HEK293 (cell line): ENCODE data around the gene MRPL55.

Experiments used
- CTCF ChIA-PET: fragments of 350-600 bp; formaldehyde crosslinking; extraction: SDS; loops from one replicate; lab custom pipeline; 2021; ENCODE audit warnings: antibody characterized with exemption; lab: Yijun Ruan, JAX
- POLR2A ChIA-PET: fragments of 300-600 bp; formaldehyde crosslinking; extraction: SDS; loops from one replicate; lab custom pipeline; 2020; ENCODE audit warnings: antibody characterized with exemption, inconsistent platforms; lab: Yijun Ruan, JAX
- H3K27ac ChIP-seq: fragments of 200-500 bp; sonication (Bioruptor generic); 2 replicates; pipeline ENCODE4 v1.5.1; 2014; ENCODE audit warnings: low read depth, low read length, control low read depth, inconsistent platforms; ENCODE audit errors: extremely low read depth
- H3K36me3 ChIP-seq, 2 experiments: fragments of 200-500 bp in 1 of 2; sonication (Bioruptor generic) in 1 of 2; 1 replicate in 1 of 2; 2 replicates in 1 of 2; pipeline ENCODE4 v1.5.1; 2014 to 2017; ENCODE audit warnings: inconsistent platforms in 2 of 2, low read length in 2 of 2; ENCODE audit not compliant: control insufficient read depth in 2 of 2, insufficient read depth in 1 of 2
- H3K4me1 ChIP-seq: fragments of 200-500 bp; sonication (Bioruptor generic); 2 replicates; pipeline ENCODE4 v1.5.1; 2014; ENCODE audit warnings: mild to moderate bottlenecking, low read length, inconsistent platforms; ENCODE audit not compliant: control insufficient read depth, insufficient read depth
- H3K4me3 ChIP-seq: 2 replicates; pipeline ENCODE4 v1.5.1; 2011; ENCODE audit warnings: low read depth, mild to moderate bottlenecking, control low read depth, low read length, moderate library complexity
- H3K9me3 ChIP-seq: fragments of 200-500 bp; sonication (Bioruptor generic); 2 replicates; pipeline ENCODE4 v1.5.1; 2014; ENCODE audit warnings: low read depth, low read length, inconsistent platforms; ENCODE audit not compliant: control insufficient read depth, insufficient read depth
- GLIS2 ChIP-seq: fragments of 450-650 bp; formaldehyde crosslinking; IDR thresholded peaks from 2 replicates; pipeline ENCODE4 v1.5.1; 2016; ENCODE audit warnings: missing biosample characterization, missing genetic modification characterization
- RBAK ChIP-seq: fragments of 450-650 bp; formaldehyde crosslinking; IDR thresholded peaks from 2 replicates; pipeline ENCODE4 v1.5.1; 2016; ENCODE audit warnings: missing biosample characterization, missing genetic modification characterization
- ZEB2 ChIP-seq: fragments of 450-650 bp; formaldehyde crosslinking; IDR thresholded peaks from 2 replicates; pipeline ENCODE4 v1.5.1; 2016; ENCODE audit warnings: missing biosample characterization, missing genetic modification characterization
- ZFP41 ChIP-seq: fragments of 450-650 bp; formaldehyde crosslinking; IDR thresholded peaks from 2 replicates; pipeline ENCODE4 v1.5.1; 2016; ENCODE audit warnings: missing biosample characterization, missing genetic modification characterization, borderline replicate concordance
- ZNF169 ChIP-seq: fragments of 450-650 bp; formaldehyde crosslinking; IDR thresholded peaks from 2 replicates; pipeline ENCODE4 v1.5.1; 2016; ENCODE audit warnings: missing biosample characterization, missing genetic modification characterization
- ZNF223 ChIP-seq: fragments of 450-650 bp; formaldehyde crosslinking; IDR thresholded peaks from 2 replicates; pipeline ENCODE4 v1.5.1; 2016; ENCODE audit warnings: missing biosample characterization, missing genetic modification characterization
- ZNF623 ChIP-seq: fragments of 450-650 bp; formaldehyde crosslinking; IDR thresholded peaks from 2 replicates; pipeline ENCODE4 v1.5.1; 2016; ENCODE audit warnings: missing biosample characterization, missing genetic modification characterization
- ZNF785 ChIP-seq: fragments of 450-650 bp; formaldehyde crosslinking; IDR thresholded peaks from 2 replicates; pipeline ENCODE4 v1.5.1; 2016; ENCODE audit warnings: missing biosample characterization, missing genetic modification characterization
- TF ChIP-seq, protein P1 (sequence below): fragments of 450-650 bp; formaldehyde crosslinking; IDR thresholded peaks from 2 replicates; pipeline ENCODE4 v1.5.1; 2016; ENCODE audit warnings: missing biosample characterization, missing genetic modification characterization
- TF ChIP-seq, protein P2 (sequence below): fragments of 450-650 bp; formaldehyde crosslinking; IDR thresholded peaks from 2 replicates; pipeline ENCODE4; 2016; ENCODE audit warnings: missing biosample characterization, missing genetic modification characterization
- TF ChIP-seq, protein P3 (sequence below): fragments of 450-650 bp; formaldehyde crosslinking; IDR thresholded peaks from 2 replicates; pipeline ENCODE4 v1.5.1; 2016; ENCODE audit warnings: missing biosample characterization, missing genetic modification characterization
- TF ChIP-seq, protein P4 (sequence below): fragments of 450-650 bp; formaldehyde crosslinking; IDR thresholded peaks from 2 replicates; pipeline ENCODE4 v1.5.1; 2016; ENCODE audit warnings: missing biosample characterization, missing genetic modification characterization
- TF ChIP-seq, protein P5 (sequence below): fragments of 450-650 bp; formaldehyde crosslinking; IDR thresholded peaks from 2 replicates; pipeline ENCODE4 v1.5.1; 2016; ENCODE audit warnings: missing biosample characterization, missing genetic modification characterization
- TF ChIP-seq, protein P6 (sequence below): fragments of 450-650 bp; formaldehyde crosslinking; IDR thresholded peaks from 2 replicates; pipeline ENCODE4 v1.5.1; 2016; ENCODE audit warnings: missing biosample characterization, missing genetic modification characterization, low read depth

MRPL55 gene

DNA sequence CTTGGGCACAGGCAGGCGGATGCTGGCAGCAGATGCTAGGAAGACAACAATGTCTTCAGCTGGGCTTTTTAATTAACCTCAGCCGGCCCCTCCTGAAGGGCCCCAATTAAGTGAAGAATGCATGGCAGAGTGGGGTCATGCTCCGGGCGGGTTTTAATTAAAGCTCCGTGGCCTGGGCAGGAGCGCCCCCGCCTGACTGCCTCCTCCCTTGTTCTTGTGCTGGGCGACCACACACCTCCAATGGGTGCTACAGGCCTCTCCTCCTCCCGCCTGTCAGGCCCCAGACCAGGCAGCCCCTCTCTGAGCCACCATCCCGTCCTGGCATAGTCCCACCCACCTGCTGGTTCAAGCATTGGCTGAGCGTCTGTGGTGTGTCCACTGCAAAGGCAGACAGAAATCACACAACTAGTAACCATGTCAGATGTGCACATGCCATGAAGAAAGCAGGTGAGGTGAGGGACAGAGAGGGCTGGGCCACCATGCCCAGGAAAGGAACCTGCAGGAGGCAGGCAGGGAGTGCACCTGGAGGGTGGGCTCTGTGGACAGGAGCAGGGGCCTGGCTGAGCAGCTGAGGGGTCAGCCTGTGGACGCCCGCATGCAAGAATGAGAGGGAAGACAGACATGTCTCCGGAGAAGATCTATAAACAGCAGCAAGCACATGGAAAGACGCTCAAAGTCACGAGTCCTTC lies 35.1 kb downstream of the MRPL55 start:
- H3K36me3 ChIP-seq, result no peaks in the 10 kb centered on the region
- H3K27ac ChIP-seq, result no peak overlapping the region
- CTCF ChIA-PET, result interaction anchor here (0.6 to 2.4 kb wide), 3 partner anchors 70 to 338 kb away, joined by 3 to 27 read pairs (median 16); no protein-coding TSS in a partner anchor
- POLR2A ChIA-PET, result interaction anchor here (0.8 to 1.0 kb wide), 2 partner anchors 8 to 11 kb away, joined by 3 to 4 read pairs; partner anchors contain the start of gene ARF1
- TF ChIP-seq, protein P1, sequence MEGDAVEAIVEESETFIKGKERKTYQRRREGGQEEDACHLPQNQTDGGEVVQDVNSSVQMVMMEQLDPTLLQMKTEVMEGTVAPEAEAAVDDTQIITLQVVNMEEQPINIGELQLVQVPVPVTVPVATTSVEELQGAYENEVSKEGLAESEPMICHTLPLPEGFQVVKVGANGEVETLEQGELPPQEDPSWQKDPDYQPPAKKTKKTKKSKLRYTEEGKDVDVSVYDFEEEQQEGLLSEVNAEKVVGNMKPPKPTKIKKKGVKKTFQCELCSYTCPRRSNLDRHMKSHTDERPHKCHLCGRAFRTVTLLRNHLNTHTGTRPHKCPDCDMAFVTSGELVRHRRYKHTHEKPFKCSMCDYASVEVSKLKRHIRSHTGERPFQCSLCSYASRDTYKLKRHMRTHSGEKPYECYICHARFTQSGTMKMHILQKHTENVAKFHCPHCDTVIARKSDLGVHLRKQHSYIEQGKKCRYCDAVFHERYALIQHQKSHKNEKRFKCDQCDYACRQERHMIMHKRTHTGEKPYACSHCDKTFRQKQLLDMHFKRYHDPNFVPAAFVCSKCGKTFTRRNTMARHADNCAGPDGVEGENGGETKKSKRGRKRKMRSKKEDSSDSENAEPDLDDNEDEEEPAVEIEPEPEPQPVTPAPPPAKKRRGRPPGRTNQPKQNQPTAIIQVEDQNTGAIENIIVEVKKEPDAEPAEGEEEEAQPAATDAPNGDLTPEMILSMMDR, result peak; percentile 37
- TF ChIP-seq, protein P2, sequence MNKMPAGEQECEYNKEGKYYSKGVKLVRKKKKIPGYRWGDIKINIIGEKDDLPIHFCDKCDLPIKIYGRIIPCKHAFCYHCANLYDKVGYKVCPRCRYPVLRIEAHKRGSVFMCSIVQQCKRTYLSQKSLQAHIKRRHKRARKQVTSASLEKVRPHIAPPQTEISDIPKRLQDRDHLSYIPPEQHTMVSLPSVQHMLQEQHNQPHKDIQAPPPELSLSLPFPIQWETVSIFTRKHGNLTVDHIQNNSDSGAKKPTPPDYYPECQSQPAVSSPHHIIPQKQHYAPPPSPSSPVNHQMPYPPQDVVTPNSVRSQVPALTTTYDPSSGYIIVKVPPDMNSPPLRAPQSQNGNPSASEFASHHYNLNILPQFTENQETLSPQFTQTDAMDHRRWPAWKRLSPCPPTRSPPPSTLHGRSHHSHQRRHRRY, result 0 out of 2 replicates have a peak, but pooled peaks have one; percentile 28
- TF ChIP-seq, protein P3, sequence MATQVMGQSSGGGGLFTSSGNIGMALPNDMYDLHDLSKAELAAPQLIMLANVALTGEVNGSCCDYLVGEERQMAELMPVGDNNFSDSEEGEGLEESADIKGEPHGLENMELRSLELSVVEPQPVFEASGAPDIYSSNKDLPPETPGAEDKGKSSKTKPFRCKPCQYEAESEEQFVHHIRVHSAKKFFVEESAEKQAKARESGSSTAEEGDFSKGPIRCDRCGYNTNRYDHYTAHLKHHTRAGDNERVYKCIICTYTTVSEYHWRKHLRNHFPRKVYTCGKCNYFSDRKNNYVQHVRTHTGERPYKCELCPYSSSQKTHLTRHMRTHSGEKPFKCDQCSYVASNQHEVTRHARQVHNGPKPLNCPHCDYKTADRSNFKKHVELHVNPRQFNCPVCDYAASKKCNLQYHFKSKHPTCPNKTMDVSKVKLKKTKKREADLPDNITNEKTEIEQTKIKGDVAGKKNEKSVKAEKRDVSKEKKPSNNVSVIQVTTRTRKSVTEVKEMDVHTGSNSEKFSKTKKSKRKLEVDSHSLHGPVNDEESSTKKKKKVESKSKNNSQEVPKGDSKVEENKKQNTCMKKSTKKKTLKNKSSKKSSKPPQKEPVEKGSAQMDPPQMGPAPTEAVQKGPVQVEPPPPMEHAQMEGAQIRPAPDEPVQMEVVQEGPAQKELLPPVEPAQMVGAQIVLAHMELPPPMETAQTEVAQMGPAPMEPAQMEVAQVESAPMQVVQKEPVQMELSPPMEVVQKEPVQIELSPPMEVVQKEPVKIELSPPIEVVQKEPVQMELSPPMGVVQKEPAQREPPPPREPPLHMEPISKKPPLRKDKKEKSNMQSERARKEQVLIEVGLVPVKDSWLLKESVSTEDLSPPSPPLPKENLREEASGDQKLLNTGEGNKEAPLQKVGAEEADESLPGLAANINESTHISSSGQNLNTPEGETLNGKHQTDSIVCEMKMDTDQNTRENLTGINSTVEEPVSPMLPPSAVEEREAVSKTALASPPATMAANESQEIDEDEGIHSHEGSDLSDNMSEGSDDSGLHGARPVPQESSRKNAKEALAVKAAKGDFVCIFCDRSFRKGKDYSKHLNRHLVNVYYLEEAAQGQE (tag by site-specific recombination), result no peak
- TF ChIP-seq, protein P4, sequence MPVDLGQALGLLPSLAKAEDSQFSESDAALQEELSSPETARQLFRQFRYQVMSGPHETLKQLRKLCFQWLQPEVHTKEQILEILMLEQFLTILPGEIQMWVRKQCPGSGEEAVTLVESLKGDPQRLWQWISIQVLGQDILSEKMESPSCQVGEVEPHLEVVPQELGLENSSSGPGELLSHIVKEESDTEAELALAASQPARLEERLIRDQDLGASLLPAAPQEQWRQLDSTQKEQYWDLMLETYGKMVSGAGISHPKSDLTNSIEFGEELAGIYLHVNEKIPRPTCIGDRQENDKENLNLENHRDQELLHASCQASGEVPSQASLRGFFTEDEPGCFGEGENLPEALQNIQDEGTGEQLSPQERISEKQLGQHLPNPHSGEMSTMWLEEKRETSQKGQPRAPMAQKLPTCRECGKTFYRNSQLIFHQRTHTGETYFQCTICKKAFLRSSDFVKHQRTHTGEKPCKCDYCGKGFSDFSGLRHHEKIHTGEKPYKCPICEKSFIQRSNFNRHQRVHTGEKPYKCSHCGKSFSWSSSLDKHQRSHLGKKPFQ (tag by site-specific recombination), result no peak
- TF ChIP-seq ZNF223, result no peak
- TF ChIP-seq ZNF623 (tag by site-specific recombination), result no peak
- TF ChIP-seq ZNF785, result no peak
- no peaks in the 10 kb centered on the region for H3K4me1 ChIP-seq
- no peaks in the 10 kb centered on the region for H3K9me3 ChIP-seq
- H3K4me3 ChIP-seq, result no peak overlapping the region

DNA sequence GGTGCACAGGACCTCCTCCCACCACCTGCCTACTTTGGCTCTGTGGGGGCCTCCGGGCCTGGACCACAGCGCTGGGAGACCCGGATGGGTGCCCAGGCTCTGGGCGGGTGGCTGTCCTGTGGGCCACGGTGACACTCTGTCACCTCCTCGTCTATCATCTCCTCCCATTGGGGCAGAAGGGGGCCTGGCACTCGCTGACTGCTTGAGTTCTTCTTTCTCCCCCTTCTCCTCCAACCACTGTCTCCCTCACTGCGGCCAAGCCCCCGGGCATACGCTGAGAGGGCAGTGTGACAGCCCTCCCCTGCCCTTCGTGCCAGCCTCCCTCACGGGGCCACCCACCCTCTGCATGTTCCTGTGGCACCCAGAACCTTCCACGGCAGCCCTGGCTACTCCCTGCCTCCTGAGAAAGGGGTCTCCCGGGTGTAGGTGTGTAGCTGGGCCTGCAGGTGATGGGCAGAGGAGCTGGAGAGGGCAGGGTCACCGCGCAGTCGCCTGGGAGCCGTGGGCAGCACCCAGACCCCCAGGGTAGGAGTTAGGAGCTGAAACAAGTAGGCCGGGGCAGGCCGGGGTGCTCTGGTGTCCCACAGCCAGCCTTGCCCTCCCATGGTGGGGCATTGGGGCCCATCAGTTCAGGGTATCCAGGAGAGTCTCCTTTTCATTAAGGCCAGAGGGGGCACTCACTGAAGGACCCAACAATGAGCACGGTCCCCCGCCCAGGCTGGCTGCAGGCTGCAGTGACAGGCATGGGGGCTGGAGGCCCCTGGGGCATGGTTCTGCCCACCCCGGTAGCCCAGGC lies 35.8 kb downstream of the MRPL55 start:
- H3K36me3 ChIP-seq, result no peaks in the 10 kb centered on the region
- no peak overlapping the region for H3K4me3 ChIP-seq
- H3K9me3 ChIP-seq, result no peaks in the 10 kb centered on the region
- no peaks in the 10 kb centered on the region for H3K4me1 ChIP-seq
- no peak for TF ChIP-seq RBAK (tag by site-specific recombination)
- TF ChIP-seq ZFP41 (tag by site-specific recombination), result no peak
- TF ChIP-seq, protein P5, sequence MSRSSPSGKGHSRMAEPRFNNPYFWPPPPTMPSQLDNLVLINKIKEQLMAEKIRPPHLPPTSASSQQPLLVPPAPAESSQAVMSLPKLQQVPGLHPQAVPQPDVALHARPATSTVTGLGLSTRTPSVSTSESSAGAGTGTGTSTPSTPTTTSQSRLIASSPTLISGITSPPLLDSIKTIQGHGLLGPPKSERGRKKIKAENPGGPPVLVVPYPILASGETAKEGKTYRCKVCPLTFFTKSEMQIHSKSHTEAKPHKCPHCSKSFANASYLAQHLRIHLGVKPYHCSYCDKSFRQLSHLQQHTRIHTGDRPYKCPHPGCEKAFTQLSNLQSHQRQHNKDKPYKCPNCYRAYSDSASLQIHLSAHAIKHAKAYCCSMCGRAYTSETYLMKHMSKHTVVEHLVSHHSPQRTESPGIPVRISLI (tag by site-specific recombination), result no peak
- TF ChIP-seq ZEB2 (tag by site-specific recombination), result no peak
- TF ChIP-seq, protein P6, sequence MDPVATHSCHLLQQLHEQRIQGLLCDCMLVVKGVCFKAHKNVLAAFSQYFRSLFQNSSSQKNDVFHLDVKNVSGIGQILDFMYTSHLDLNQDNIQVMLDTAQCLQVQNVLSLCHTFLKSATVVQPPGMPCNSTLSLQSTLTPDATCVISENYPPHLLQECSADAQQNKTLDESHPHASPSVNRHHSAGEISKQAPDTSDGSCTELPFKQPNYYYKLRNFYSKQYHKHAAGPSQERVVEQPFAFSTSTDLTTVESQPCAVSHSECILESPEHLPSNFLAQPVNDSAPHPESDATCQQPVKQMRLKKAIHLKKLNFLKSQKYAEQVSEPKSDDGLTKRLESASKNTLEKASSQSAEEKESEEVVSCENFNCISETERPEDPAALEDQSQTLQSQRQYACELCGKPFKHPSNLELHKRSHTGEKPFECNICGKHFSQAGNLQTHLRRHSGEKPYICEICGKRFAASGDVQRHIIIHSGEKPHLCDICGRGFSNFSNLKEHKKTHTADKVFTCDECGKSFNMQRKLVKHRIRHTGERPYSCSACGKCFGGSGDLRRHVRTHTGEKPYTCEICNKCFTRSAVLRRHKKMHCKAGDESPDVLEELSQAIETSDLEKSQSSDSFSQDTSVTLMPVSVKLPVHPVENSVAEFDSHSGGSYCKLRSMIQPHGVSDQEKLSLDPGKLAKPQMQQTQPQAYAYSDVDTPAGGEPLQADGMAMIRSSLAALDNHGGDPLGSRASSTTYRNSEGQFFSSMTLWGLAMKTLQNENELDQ (tag by site-specific recombination), result no peak
- TF ChIP-seq ZNF169, result no peak
- peak; percentile 35; the same call in 1 of the 2 replicates for TF ChIP-seq GLIS2
- no peak overlapping the region for H3K27ac ChIP-seq
- CTCF ChIA-PET, result interaction anchor here (0.6 to 2.4 kb wide), 3 partner anchors 69 to 339 kb away, joined by 3 to 27 read pairs (median 16); no protein-coding TSS in a partner anchor
- POLR2A ChIA-PET, result interaction anchor here (1.0 kb wide), 1 partner anchor 9 kb away, joined by 4 read pairs; the partner anchor contains the start of gene ARF1
